UCSD-AML1 (cell line): ENCODE data around the gene RCBTB2.

Experiments
- DNase-seq: peaks from one replicate; lab custom pipeline; 2025; ENCODE audit not compliant: unreplicated experiment; lab: John Stamatoyannopoulos, UW

Gene RCBTB2

GRCh38 chr13:48564056-48564455, 31.2 kb upstream of the RCBTB2 start:
- DNase-seq, result no peak

- DNase-seq, result no peak
Observed at GRCh38 chr13:48563626-48564025, 30.7 kb upstream of the RCBTB2 start.

- no peak for DNase-seq
Observed at GRCh38 chr13:48562296-48563066, 29.6 kb upstream of the RCBTB2 start.

- no peak for DNase-seq
Observed at GRCh38 chr13:48561466-48562235, 28.8 kb upstream of the RCBTB2 start.

- no peak for DNase-seq
Observed at GRCh38 chr13:48560657-48561337, 27.9 kb upstream of the RCBTB2 start.

GRCh38 chr13:48559638-48560320, 26.9 kb upstream of the RCBTB2 start:
- DNase-seq, result no peak

- DNase-seq, result no peak
Observed at GRCh38 chr13:48556817-48557216, 23.9 kb upstream of the RCBTB2 start.

- no peak for DNase-seq
Observed at GRCh38 chr13:48555441-48555840, 22.6 kb upstream of the RCBTB2 start.

GRCh38 chr13:48551329-48551728, 18.4 kb upstream of the RCBTB2 start:
- no peak for DNase-seq

- DNase-seq, result no peak
Observed at GRCh38 chr13:48549658-48550057, 16.8 kb upstream of the RCBTB2 start.

GRCh38 chr13:48547663-48548092, 14.8 kb upstream of the RCBTB2 start:
- DNase-seq, result no peak

- no peak for DNase-seq
Observed at GRCh38 chr13:48545608-48546007, 12.7 kb upstream of the RCBTB2 start.

GRCh38 chr13:48542581-48543341, 9.9 kb upstream of the RCBTB2 start:
- peak; percentile 32 for DNase-seq

GRCh38 chr13:48542138-48542537, 9.3 kb upstream of the RCBTB2 start:
- DNase-seq, result no peak

- DNase-seq, result no peak
Observed at GRCh38 chr13:48539550-48539949, 6.7 kb upstream of the RCBTB2 start.

- DNase-seq, result no peak
Observed at GRCh38 chr13:48536621-48537250, 3.9 kb upstream of the RCBTB2 start.

- DNase-seq, result no peak
Observed at GRCh38 chr13:48535766-48536165, 2.9 kb upstream of the RCBTB2 start.

GRCh38 chr13:48534911-48535501, 2.1 kb upstream of the RCBTB2 start:
- no peak for DNase-seq

GRCh38 chr13:48533961-48534600, 1.2 kb upstream of the RCBTB2 start:
- DNase-seq, result no peak
